ENCODE measurements around the gene MYOM1.

- TF ChIP-seq CTCF (conservative IDR thresholded peaks at IDR 0.05; ENCODE audit: low read depth, low read length) (no peak), EZH2 (IDR thresholded peaks at IDR 0.05; ENCODE audit: low read length, unreplicated experiment) (no peak), EZH2phosphoT487 (IDR thresholded peaks at IDR 0.05; ENCODE audit: borderline replicate concordance, low read length) (no peak)
These were observed 45.8 kb upstream of the MYOM1 start for GRCh38 chr18:3265564-3266033.
